Breast epithelium (tissue), 3 donors: ENCODE data around the gene ERN2.

Experiments
- CTCF ChIP-seq, 3 donors: fragments of 450-650 bp; IDR thresholded peaks; one replicate each; pipeline ENCODE4 v1.5.1; 2016 to 2017; ENCODE audit warnings: antibody characterized with exemption in 3 of 3, mild to moderate bottlenecking in 3 of 3, moderate library complexity in 3 of 3
- POLR2AphosphoS5 ChIP-seq, 3 donors: sonication (generic); formaldehyde crosslinking; IDR thresholded peaks; one replicate each; pipeline ENCODE4 v1.6.1; 2017; ENCODE audit warnings: antibody characterized with exemption in 3 of 3

GRCh38 chr16:23741675-23742303 is 28.8 kb upstream of the ERN2 start:
- no peak for TF ChIP-seq CTCF (IDR thresholded peaks at IDR 0.05)
- TF ChIP-seq POLR2AphosphoS5 (IDR thresholded peaks at IDR 0.05): no peak
